Effector memory CD8-positive, alpha-beta T cell (primary cell): ENCODE measurements around the gene USP24.
A peak's percentile ranks its signal among the peaks of the same experiment; 100 is the strongest.

Experiments
- ATAC-seq: fragments of 150-1000 bp; cut with Tn5 transposase; replicated peaks from 2 replicates; pipeline ENCODE4 v1.10.0; 2021; ENCODE audit warnings: mild to moderate bottlenecking, moderate library complexity
- DNase-seq, 3 experiments: peaks; one replicate each; pipeline ENCODE4 v3.0.0; 2021
- H3K27ac Mint-ChIP-seq, 2 donors: one replicate each; pipeline ENCODE4 v1.8.0; 2022; ENCODE audit warnings: mild to moderate bottlenecking in 2 of 2, mixed read lengths in 2 of 2, moderate library complexity in 2 of 2
- H3K27me3 Mint-ChIP-seq, 2 donors: one replicate each; pipeline ENCODE4 v1.8.0; 2022; ENCODE audit warnings: mixed read lengths in 2 of 2
- H3K36me3 Mint-ChIP-seq: one replicate; pipeline ENCODE4 v1.8.0; 2022; ENCODE audit warnings: mild to moderate bottlenecking, moderate library complexity, mixed read lengths; ENCODE audit not compliant: insufficient read depth
- H3K4me1 Mint-ChIP-seq, 2 donors: one replicate each; pipeline ENCODE4 v1.8.0; 2022; ENCODE audit warnings: low read depth in 2 of 2, mixed read lengths in 2 of 2
- H3K4me3 Mint-ChIP-seq, 2 donors: one replicate each; pipeline ENCODE4 v1.8.0; 2022; ENCODE audit warnings: mild to moderate bottlenecking in 2 of 2, mixed read lengths in 2 of 2, moderate library complexity in 2 of 2
- H3K9me3 Mint-ChIP-seq, 2 donors: one replicate each; pipeline ENCODE4 v1.8.0; 2022; ENCODE audit warnings: mixed read lengths in 2 of 2
- total RNA-seq, 9 experiments: gene quantifications; one replicate each; lab custom pipeline; 2026; lab: John Stamatoyannopoulos, UW

USP24 gene, protein sequence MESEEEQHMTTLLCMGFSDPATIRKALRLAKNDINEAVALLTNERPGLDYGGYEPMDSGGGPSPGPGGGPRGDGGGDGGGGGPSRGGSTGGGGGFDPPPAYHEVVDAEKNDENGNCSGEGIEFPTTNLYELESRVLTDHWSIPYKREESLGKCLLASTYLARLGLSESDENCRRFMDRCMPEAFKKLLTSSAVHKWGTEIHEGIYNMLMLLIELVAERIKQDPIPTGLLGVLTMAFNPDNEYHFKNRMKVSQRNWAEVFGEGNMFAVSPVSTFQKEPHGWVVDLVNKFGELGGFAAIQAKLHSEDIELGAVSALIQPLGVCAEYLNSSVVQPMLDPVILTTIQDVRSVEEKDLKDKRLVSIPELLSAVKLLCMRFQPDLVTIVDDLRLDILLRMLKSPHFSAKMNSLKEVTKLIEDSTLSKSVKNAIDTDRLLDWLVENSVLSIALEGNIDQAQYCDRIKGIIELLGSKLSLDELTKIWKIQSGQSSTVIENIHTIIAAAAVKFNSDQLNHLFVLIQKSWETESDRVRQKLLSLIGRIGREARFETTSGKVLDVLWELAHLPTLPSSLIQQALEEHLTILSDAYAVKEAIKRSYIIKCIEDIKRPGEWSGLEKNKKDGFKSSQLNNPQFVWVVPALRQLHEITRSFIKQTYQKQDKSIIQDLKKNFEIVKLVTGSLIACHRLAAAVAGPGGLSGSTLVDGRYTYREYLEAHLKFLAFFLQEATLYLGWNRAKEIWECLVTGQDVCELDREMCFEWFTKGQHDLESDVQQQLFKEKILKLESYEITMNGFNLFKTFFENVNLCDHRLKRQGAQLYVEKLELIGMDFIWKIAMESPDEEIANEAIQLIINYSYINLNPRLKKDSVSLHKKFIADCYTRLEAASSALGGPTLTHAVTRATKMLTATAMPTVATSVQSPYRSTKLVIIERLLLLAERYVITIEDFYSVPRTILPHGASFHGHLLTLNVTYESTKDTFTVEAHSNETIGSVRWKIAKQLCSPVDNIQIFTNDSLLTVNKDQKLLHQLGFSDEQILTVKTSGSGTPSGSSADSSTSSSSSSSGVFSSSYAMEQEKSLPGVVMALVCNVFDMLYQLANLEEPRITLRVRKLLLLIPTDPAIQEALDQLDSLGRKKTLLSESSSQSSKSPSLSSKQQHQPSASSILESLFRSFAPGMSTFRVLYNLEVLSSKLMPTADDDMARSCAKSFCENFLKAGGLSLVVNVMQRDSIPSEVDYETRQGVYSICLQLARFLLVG (N-terminal part only)
- 198 to 426 (median 288) reads per million in 9 experiments for total RNA-seq

- Mint-ChIP-seq H3K36me3 (peaks cover 12% of the 10 kb centered on the region), H3K4me1 (peaks cover 53 to 65% of the 10 kb centered on the region in 2 donors), H3K9me3 (no peaks in the 10 kb centered on the region), H3K27ac (peak within 1 kb of the TSS; percentile 97 to 100), H3K27me3 (no peaks in the 10 kb centered on the region), H3K4me3 (peak within 1 kb of the TSS; percentile 93 to 98)
- ATAC-seq (peak; percentile 84), DNase-seq (peak; percentile 76 to 80 (median 80))
These were observed at the start of gene USP24 for GRCh38 chr1:55215194-55216021. TSS of gene USP24 (minus strand) at chr1:55215364. CDS start at chr1:55215113, 251 bp downstream.

DNA sequence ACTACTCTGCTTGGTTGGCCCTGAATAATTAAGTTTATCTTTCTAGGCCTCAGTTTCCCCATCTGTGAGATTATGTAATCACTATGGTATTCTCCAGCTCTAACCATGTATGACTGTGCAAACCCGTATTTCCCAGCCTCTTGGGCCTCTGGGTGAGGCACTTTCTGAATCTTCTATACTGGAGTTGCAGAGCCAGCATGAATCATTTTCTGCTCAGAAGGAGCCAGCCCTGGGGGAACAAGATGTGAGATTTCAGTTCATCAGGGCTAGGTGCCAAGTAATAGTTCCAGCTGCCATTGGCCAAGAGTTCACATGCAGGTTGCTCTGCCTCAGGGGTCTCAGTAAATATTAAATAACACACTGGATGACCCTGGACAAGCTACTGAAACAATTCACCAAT lies 47.7 kb upstream of the USP24 start:
- no peak for DNase-seq
- no peak for ATAC-seq
- Mint-ChIP-seq H3K9me3 (no peaks in the 10 kb centered on the region), H3K27me3 (no peaks in the 10 kb centered on the region), H3K36me3 (peaks cover 3% of the 10 kb centered on the region), H3K4me3 (no peak overlapping the region), H3K27ac (no peak overlapping the region), H3K4me1 (peaks cover 7 to 10% of the 10 kb centered on the region in 2 donors)

DNA sequence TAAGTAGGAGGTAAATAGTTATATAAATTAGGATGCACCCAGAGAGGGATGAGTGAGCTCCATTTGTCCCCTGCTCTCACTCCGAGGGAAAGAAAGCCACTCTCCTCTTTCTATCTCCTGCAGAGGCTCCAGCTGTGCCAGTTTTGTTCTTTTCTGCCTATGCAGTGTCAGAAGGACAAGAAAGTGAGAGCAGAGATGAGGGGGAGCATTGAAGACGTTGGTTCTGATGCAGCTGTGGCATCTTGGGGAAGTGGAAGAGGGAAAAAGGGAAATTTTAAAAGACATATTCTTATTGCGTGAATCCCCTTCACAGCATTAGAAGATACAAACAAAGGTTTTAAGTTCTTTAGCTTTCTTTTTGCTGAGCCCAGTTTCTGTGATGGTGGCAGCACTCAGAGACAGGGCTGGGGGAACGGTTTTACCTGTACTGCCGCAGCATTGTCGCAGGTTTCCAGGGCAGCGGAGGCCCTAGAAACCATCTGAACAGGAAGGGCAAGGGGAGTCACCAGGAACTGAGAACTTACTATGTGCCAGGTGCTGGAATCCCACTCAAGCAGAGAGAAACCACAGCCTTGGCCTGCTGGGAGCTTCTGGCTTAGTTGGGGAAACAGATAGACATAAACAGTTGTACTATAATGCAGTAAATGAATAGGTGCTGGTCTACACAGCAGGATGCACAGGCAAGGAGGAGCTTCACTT lies 44.9 kb upstream of the USP24 start:
- DNase-seq: no peak
- no peaks in the 10 kb centered on the region for H3K27me3 Mint-ChIP-seq
- H3K4me1 Mint-ChIP-seq: peaks cover 11 to 13% of the 10 kb centered on the region in 2 donors
- no peak overlapping the region for H3K27ac Mint-ChIP-seq
- H3K4me3 Mint-ChIP-seq: no peak overlapping the region
- H3K9me3 Mint-ChIP-seq: no peaks in the 10 kb centered on the region
- H3K36me3 Mint-ChIP-seq: peaks cover 3% of the 10 kb centered on the region
- no peak for ATAC-seq

DNA sequence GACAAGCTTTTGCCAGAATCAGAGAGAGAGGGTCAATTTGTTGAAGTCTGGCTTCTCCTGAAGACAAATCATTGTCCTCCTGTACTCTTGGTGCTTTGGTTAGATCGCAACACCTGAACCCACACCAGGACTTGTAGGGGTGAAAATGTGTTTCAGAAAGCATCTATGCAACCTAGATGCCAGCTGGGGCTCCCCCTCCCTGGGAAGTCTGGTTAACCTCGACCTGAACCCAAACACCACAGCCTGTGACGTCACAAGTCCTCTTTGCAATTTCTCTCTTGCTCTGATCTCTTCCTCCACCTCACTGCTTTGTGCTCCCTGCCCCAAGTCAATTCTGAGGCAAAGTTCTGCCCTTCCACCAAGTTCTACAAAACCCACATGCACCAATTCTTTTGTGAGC lies 42.8 kb upstream of the USP24 start:
- Mint-ChIP-seq H3K4me3 (peak overlapping the region; percentile 62 to 66), H3K36me3 (peaks cover 3% of the 10 kb centered on the region)
- DNase-seq: peak; percentile 67 to 72 (median 69)

DNA sequence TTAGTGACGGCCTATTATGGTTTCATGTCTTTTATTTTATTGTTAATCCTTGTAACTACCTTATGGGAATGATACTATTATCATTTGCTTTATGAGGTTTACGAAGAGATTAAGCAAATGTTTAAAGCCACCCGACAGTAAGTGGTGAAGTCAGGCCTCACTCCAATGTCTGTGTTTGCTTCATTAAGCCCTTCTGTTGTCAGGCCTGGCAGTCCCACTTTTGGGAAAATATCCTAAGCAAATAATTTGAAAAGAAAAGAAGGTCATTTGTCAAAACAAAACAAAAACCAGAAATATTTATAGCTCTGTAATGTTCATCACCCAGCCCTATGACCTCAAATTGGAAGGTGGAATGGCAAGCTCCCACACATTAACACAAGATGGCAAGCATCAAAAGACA lies 40.7 kb upstream of the USP24 start:
- DNase-seq (no peak), ATAC-seq (no peak)
- Mint-ChIP-seq H3K27me3 (no peaks in the 10 kb centered on the region), H3K4me3 (no peak overlapping the region), H3K9me3 (no peaks in the 10 kb centered on the region), H3K4me1 (peaks cover 11 to 13% of the 10 kb centered on the region in 2 donors), H3K27ac (no peak overlapping the region), H3K36me3 (peaks cover 3% of the 10 kb centered on the region)

More for the DNA sequence above, 42.8 kb upstream of the USP24 start:
- H3K27me3 Mint-ChIP-seq: no peaks in the 10 kb centered on the region
- peaks cover 11 to 13% of the 10 kb centered on the region in 2 donors for H3K4me1 Mint-ChIP-seq
- ATAC-seq: peak; percentile 96
- H3K27ac Mint-ChIP-seq: peak overlapping the region; percentile 80 to 83
- no peaks in the 10 kb centered on the region for H3K9me3 Mint-ChIP-seq

- H3K27ac Mint-ChIP-seq: peak overlapping the region in 1 of 2 donors; percentile 34
- H3K4me1 Mint-ChIP-seq: peaks cover 5 to 7% of the 10 kb centered on the region in 2 donors
- no peaks in the 10 kb centered on the region for H3K9me3 Mint-ChIP-seq
- ATAC-seq: no peak
- H3K4me3 Mint-ChIP-seq: no peak overlapping the region
- H3K36me3 Mint-ChIP-seq: peaks cover 2% of the 10 kb centered on the region
- H3K27me3 Mint-ChIP-seq: no peaks in the 10 kb centered on the region
- DNase-seq: no peak
These were observed 37.9 kb upstream of the USP24 start for GRCh38 chr1:55252942-55253589.

DNA sequence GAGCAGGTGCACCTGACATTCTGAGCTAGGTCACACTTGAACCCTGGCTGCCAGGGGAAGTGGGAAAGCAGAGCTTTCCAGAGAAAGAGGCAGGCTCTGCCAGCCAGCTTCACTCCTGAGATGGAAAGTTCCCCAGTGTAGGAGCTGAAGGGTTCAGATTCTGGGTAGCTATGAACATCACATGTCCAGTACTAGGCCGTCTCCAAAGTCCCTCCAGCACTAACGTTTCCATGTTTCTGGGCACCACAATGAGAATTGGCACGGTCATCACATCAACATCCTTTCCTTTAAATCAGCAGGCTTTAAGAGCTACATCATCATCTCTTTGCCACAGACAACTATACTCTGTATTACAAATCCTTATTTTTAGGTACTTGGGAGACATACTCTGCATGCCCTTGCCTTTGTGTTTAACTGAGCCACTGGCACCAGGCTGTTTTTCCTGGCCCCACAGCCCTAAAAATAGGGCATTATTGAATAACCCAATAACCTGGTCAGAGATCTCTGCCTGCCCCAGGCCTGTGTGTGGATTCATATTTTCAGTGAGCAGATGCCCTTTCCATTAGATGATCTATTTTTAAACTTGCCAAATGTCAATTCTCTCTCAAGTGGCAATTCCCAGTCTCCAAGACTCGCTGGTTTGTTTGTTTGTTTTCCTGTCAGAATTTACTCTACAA lies 35.4 kb upstream of the USP24 start:
- H3K9me3 Mint-ChIP-seq: no peaks in the 10 kb centered on the region
- H3K4me1 Mint-ChIP-seq: no peaks in the 10 kb centered on the region
- no peak for DNase-seq
- H3K36me3 Mint-ChIP-seq: no peaks in the 10 kb centered on the region
- H3K27me3 Mint-ChIP-seq: no peaks in the 10 kb centered on the region
- no peak overlapping the region for H3K27ac Mint-ChIP-seq
- H3K4me3 Mint-ChIP-seq: no peak overlapping the region
- ATAC-seq: no peak

DNA sequence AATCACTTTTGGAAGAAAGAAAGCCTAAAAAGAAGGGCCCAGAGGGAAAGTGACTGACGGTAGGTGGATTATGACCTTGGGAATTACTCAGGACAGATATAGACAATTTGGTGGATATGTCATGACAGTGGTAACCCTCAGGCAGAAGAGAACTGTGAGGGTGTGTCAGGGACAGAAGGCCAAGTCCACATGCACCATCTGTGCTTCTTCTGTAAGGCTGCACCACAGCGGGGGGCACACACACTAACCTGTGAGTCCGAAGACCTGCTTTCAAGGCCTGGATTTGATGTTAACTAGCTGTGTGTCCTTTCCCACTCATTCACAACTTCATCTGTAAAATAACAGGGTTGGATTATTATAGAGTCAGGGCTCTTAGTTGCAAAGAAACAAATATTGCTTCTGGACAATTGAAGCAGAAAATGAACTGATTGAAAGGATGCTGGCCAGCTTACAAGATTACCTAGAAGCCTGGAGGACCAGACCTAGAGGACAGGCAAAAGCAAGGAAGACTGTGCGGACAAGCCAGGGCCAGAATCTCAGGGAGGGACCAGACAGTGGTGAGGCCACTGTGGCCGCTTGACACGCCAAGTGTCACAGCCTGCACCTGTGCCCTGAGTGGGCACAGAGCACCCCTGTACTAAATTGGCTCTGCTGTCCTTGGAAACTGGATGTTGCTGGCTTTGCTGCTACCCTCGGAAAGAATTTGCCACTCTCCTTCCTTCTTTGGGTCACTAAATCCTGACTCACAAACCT lies 34.7 kb upstream of the USP24 start:
- Mint-ChIP-seq H3K4me1 (no peaks in the 10 kb centered on the region), H3K4me3 (no peak overlapping the region), H3K27ac (no peak overlapping the region), H3K36me3 (no peaks in the 10 kb centered on the region), H3K27me3 (no peaks in the 10 kb centered on the region), H3K9me3 (no peaks in the 10 kb centered on the region)
- ATAC-seq: no peak
- no peak for DNase-seq

DNA sequence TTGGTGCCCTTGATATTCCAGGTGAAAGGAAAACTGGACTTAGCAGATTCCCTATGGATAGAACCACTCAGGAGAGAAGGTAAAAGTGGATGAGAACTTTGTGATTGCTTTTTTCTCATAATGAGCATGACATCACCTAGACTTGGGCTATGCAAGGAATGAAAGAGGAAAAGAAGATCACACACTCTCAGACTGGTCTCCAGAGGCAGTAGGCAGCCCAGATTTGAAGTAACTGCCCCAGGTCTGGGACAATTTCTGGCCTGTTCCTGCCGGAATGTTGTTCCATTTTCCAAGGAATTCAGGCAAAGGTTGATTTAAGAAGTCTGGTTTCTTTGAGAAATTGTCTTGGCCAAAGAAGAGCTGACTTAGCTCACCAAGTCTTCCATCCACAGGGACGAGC lies 31.7 kb upstream of the USP24 start:
- H3K4me1 Mint-ChIP-seq: no peaks in the 10 kb centered on the region
- H3K36me3 Mint-ChIP-seq: no peaks in the 10 kb centered on the region
- no peak for DNase-seq
- no peaks in the 10 kb centered on the region for H3K9me3 Mint-ChIP-seq
- H3K27me3 Mint-ChIP-seq: no peaks in the 10 kb centered on the region
- no peak for ATAC-seq
- H3K4me3 Mint-ChIP-seq: no peak overlapping the region
- H3K27ac Mint-ChIP-seq: no peak overlapping the region

GRCh38 chr1:55246331-55246730 lies 31.2 kb upstream of the USP24 start:
- Mint-ChIP-seq H3K27ac (no peak overlapping the region), H3K27me3 (no peaks in the 10 kb centered on the region), H3K4me3 (no peak overlapping the region), H3K4me1 (no peaks in the 10 kb centered on the region), H3K9me3 (no peaks in the 10 kb centered on the region), H3K36me3 (no peaks in the 10 kb centered on the region)
- no peak for ATAC-seq
- DNase-seq: no peak

DNA sequence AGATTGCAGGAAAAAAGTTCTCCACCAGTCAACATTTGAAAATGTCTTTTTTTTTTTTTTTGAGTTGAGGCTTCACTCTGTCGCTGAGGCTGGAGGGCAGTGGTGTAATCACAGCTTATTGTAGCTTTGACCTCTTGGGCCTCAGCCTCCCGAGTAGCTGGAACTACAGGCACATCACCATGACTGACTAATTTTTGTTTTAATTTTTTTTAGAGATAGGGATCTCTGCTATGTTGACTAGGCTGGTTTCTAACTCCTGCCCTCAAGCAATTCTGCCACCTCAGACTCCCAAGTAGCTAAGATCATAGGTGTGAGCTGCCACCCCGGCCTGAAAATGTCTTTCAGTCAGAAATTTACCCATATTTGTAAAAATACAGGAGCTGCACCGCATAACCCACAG lies 30.6 kb upstream of the USP24 start:
- no peaks in the 10 kb centered on the region for H3K4me1 Mint-ChIP-seq
- DNase-seq (no peak), ATAC-seq (no peak)
- H3K27ac Mint-ChIP-seq: no peak overlapping the region
- H3K9me3 Mint-ChIP-seq: no peaks in the 10 kb centered on the region
- H3K36me3 Mint-ChIP-seq: no peaks in the 10 kb centered on the region
- no peaks in the 10 kb centered on the region for H3K27me3 Mint-ChIP-seq
- no peak overlapping the region for H3K4me3 Mint-ChIP-seq
